GM18502 (cell line): ENCODE results near the gene BCAS1.

Source experiments
- ATAC-seq: cut with Tn5 transposase; IDR thresholded peaks from one replicate; pipeline ENCODE4 v1.9.1; 2021; ENCODE audit warnings: mild to moderate bottlenecking; ENCODE audit not compliant: unreplicated experiment, poor library complexity

The BCAS1 gene

GRCh38 chr20:53996584-53997486 is 73.6 kb downstream of the BCAS1 start:
- no peak for ATAC-seq

GRCh38 chr20:53995949-53996348 is 74.4 kb downstream of the BCAS1 start:
- ATAC-seq: no peak

- no peak for ATAC-seq
These were observed 76.3 kb downstream of the BCAS1 start for GRCh38 chr20:53994088-53994487.

- no peak for ATAC-seq
These were observed 77.1 kb downstream of the BCAS1 start for GRCh38 chr20:53993310-53993709.

GRCh38 chr20:53990768-53991450 is 79.5 kb downstream of the BCAS1 start:
- ATAC-seq: no peak

GRCh38 chr20:53990003-53990402 is 80.4 kb downstream of the BCAS1 start:
- ATAC-seq: no peak

DNA sequence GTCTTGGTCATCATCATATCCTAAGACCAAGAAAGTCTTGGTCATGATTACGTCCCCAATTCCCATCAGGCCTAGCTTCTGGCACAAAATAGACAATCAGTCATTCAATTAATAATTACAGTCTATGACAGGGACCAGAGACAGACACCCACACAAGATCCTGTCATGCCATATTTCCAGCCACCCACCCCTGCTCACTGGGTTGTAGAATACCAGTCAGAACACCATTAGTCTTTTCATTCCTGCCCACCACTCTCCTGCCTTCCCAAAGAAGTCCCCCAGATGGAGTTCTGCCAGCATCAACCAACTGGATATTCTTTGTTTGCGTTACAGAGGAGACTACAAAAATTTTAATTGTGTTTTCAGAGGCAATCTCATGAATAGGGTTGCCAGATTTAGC is 81.0 kb downstream of the BCAS1 start:
- no peak for ATAC-seq

DNA sequence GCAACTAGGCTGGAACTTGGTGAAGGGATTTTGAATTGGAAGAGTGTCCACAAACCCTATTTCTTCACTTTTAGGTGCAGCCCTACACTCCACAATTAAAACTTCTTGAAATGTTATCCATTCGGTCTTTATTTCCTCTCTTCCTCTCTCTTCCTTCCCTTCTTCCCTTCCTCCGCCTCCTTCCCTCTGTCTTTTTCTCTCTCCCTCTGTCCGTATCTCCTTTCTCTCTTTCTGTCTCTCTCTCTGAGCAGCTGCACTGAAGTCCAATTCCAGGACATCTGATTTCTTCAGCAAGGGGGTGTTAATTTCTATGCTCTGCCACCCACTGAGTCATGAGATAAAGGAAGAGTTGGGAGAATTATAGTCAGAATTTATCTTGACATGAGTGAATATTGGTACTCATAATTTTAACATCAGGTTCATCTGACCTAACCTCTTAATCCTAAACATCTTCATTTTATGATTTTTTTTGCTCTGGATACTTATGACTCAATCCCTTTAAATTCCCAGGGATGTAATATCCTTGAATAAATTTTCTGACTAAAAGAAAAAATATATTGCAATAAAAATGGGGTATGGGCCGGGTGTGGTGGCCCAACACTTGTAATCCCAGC is 84.2 kb downstream of the BCAS1 start:
- ATAC-seq: no peak

- ATAC-seq: no peak
These were observed 85.3 kb downstream of the BCAS1 start for GRCh38 chr20:53985150-53985518.

- no peak for ATAC-seq
These were observed 85.8 kb downstream of the BCAS1 start for GRCh38 chr20:53984356-53985149.

- no peak for ATAC-seq
These were observed 87.0 kb downstream of the BCAS1 start for GRCh38 chr20:53983401-53983800.

DNA sequence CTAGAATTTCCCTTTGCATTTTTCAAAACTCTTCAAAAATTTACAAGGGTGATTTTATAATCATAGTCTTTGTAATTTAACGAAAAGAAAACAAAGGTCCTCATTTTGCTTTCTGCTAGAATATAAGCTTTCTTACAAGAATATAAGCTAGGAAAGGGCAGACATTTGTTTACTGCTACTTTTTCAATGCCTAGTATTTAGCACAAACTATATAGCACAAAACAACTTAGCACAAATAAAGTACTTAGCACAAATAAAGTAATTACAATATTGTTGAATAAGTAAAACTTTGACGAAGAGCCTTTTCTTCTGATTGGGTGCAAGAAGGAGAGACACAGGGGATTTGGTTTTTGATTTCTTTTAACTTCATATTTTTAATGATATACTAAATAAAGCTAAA is 87.8 kb downstream of the BCAS1 start:
- ATAC-seq: no peak

- ATAC-seq: no peak
These were observed 88.5 kb downstream of the BCAS1 start for GRCh38 chr20:53981752-53982437.

DNA sequence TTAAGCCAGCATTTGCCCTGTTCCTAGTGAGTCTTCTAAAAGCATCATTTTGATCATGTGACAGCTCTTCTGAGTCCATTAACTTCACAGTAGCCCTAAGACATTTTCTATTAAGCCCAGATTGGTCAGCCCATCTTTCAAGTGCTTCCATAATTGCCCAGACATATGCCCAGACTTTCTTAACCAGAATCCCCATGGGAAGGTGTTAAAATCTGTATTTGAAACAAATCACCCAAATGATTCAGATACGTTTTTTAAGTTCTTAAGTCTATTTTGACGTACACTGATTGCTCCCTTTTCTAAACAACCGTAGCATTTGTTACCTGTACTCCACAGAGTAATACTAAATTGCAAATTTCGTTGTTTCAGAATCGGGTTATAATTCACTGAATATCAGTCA is 89.3 kb downstream of the BCAS1 start:
- no peak for ATAC-seq

- ATAC-seq: no peak
These were observed 90.3 kb downstream of the BCAS1 start for GRCh38 chr20:53980031-53980465.

DNA sequence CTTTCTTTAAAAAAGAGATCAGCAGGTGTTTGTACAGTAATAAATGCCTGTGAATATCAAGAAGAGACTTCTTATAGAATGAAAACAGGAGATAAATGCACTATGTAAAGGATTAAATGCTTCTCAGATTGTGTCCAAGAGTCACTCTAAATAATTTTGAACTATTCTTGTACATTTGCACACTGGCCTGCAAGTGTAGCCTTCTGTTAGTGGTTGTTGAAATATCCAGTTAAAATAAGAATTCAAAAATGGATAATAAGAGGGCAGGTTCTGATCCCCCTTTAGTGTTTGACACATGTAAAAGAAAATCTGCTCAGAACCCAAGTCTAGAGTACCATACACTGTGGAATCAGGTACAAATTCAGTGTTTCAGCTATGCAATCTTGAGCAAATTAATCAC is 91.9 kb downstream of the BCAS1 start:
- no peak for ATAC-seq

- ATAC-seq: no peak
These were observed 93.0 kb downstream of the BCAS1 start for GRCh38 chr20:53977391-53977790.

- ATAC-seq: no peak
These were observed 94.6 kb downstream of the BCAS1 start for GRCh38 chr20:53975761-53976160.

DNA sequence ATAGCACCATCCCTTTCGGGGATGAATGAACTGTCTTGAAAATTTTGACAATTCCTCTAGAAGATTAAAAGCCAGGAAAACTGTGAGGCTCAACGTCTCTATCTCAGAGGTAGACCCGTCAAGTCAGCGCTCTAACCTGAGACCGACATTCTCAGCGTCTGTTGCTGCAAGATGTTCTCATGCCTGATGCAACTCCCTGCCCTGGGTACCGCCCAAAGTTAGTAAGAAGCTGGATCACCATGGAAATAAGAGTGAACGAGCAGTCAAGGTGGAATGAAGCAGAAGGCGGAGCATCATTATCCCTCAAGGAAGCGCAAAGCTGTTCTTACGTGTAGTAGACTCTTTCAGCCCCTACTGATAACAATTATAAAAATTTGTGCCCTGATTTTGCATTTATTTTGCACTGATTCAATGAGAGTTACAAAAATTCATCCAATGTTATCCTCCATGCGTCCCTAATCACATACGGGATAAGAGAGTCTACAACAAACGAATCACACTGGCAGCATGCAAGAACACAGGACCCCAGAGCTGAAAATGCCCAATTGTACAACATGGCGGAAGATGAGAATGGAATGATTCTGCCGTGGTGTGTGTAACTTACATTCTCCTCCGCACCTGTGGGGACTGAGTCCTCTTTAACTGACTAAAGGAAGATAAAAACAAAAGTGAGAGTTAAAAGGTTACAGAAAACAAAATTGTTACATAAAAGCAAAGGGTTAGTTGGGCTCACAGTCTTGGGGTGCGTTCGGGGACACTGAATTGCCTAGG is 95.4 kb downstream of the BCAS1 start:
- ATAC-seq: no peak
